ENCODE data around the gene HPX.
A peak's percentile ranks its signal among the peaks of the same experiment; 100 is the strongest.

The HPX gene, protein sequence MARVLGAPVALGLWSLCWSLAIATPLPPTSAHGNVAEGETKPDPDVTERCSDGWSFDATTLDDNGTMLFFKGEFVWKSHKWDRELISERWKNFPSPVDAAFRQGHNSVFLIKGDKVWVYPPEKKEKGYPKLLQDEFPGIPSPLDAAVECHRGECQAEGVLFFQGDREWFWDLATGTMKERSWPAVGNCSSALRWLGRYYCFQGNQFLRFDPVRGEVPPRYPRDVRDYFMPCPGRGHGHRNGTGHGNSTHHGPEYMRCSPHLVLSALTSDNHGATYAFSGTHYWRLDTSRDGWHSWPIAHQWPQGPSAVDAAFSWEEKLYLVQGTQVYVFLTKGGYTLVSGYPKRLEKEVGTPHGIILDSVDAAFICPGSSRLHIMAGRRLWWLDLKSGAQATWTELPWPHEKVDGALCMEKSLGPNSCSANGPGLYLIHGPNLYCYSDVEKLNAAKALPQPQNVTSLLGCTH

DNA sequence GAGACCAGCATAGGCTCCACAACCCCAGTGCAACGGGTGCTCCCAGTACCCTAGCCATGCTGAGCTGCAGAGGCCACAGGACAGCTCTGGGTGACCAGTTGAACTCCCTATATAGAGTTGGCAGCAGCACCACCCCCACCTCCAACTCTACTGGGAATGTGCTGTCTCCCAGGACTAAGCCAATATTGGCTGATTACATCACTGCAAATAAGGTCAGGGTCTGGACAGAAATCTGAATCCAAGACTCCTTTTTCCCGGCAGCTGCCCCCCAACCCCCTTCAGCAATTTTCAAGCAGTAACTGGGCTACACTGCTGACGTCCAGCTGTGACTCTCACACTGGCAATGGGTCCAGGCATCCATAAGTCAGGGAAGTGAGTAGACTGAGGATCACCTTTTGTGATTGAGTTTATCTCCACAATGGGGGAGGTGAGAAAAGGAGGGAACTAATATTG is at the start of gene HPX:
HPX (minus strand) TSS at position 82 of the 453 bp plus-strand sequence; CDS start at position 58, 24 bp downstream.
- DNase-seq (ENCODE audit: low read depth) = no peak

DNA sequence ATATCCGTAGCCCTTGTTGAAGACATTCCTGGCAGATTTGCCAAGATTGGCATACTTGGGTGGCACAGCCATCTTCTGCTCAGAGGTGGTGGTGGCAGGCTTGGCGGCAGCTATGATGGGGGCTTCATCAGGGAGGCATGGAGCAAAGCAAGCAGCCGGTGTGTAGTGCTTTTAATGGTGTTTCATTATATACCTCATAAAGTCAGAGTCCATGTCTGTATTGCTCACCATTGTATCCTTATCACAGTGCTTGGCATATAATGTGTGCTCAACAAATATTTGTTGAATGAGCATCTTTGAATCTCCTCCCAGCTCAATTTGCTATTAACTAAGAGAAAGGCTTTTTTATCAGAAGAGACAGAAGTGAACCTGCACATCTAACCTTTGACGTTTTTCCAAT is 48.5 kb upstream of the HPX start:
- no peak for DNase-seq (ENCODE audit: low read depth)

GRCh38 chr11:6488821-6489220 is 48.0 kb upstream of the HPX start:
- no peak for DNase-seq (ENCODE audit: low read depth)

GRCh38 chr11:6488342-6488741 is 47.6 kb upstream of the HPX start:
- no peak for DNase-seq (ENCODE audit: low read depth)

- DNase-seq (ENCODE audit: low read depth) = no peak
These were observed 46.2 kb upstream of the HPX start for GRCh38 chr11:6486938-6487337.

GRCh38 chr11:6486256-6486655 is 45.5 kb upstream of the HPX start:
- DNase-seq (ENCODE audit: low read depth) = no peak

GRCh38 chr11:6485661-6486060 is 44.9 kb upstream of the HPX start:
- no peak for DNase-seq (ENCODE audit: low read depth)

GRCh38 chr11:6483015-6483414 is 42.2 kb upstream of the HPX start:
- no peak for DNase-seq (ENCODE audit: low read depth)

DNA sequence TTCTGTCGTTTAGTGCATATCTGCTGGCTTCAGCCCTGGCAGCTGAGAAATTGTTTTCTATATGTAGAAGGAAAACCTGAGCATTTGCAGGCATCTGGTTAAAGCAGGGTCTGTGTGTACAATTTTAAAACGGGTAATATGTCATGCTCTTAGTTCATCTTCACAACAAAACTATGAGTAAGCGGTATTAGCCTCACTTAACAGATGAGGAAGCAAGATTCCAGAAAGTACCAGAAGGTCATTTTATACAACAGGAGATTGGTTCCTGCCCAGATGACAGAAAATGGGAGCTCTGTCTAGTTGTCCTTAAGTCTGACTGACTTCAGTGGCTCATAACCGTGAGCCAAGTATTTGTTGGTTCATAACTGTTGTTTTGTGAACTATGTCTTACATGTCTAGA is 41.7 kb upstream of the HPX start:
- no peak for DNase-seq (ENCODE audit: low read depth)

DNA sequence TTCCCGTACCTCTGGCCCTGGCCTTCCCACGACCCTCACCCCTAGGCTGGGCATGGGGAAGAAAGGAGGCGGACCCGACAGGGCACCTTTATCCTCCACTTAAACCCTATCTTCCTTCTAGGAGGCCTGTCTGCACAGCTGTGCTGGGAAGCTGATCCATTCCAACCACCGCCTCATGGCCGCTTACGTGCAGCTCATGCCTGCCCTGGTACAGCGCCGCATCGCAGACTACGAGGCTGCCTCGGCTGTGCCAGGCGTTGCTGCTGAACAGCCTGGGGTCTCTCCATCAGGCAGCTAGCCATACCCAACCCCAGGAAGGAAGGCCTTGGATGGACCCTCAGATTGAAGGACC is 41.1 kb upstream of the HPX start:
- no peak for DNase-seq (ENCODE audit: low read depth)

- DNase-seq (ENCODE audit: low read depth) = peak; percentile 96
These were observed 40.5 kb upstream of the HPX start, which contains the start of the genes ARFIP2 and TIMM10B for GRCh38 chr11:6481012-6481923. TSS of gene ARFIP2 (minus strand) at chr11:6481331. CDS start at chr11:6480421, 910 bp downstream. TSS of gene TIMM10B (plus strand) at chr11:6481501. CDS start at chr11:6481517, 16 bp downstream.

- no peak for DNase-seq (ENCODE audit: low read depth)
These were observed 39.6 kb upstream of the HPX start for GRCh38 chr11:6480299-6480914.

- no peak for DNase-seq (ENCODE audit: low read depth)
These were observed 35.8 kb upstream of the HPX start for GRCh38 chr11:6476571-6476970.

DNA sequence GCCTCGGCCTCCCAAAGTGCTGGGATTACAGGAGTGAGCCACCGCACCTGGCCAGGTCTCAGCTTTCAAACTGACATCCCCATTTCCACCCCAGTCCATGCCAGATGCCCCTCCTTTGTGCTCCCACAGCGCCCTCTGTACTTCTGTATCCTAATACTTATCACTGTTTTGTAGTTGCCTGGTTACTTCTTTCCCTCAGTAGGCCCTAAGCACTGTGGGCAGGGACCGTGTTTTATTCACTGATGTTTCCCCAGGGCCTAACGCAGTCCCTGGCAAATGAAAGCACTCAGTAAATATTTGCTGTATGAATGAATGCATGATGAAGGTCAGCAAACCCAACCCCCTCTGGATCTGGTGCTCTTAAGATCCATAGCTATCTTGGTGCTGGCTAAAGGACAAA is 35.1 kb upstream of the HPX start:
- no peak for DNase-seq (ENCODE audit: low read depth)

DNA sequence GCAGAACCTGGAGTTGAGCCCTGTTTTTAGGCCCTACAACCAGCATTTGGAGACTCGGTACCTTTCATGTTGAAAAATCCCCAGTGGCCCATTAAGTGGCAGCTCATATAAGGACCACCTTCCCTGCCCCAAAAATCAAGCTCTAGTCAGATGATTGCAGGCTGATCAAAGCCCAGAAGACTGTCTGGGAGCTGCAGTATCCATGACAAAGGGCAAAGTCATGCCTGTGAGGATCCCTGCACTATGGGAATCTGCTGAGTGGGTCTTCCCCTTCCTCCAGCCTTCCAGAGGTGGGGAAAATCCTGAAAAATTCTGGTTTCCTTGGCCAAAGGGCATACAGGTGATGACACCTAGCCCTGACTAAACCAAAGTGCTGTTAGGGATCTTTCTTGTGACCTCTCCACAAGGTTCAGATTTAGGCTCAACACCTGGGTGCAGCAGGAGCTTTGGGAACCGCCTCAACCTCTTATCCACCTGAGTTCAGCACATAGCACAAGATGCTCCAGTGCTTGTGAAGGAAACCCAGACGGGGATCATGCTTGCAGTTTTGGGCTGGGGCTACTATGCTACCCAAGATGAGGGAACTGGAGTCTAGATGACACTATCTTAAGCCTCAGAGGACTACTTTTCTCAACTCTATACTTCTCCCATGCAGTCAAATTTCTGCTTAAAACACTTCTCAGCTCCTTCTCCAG is 34.2 kb upstream of the HPX start:
- DNase-seq (ENCODE audit: low read depth) = no peak

DNA sequence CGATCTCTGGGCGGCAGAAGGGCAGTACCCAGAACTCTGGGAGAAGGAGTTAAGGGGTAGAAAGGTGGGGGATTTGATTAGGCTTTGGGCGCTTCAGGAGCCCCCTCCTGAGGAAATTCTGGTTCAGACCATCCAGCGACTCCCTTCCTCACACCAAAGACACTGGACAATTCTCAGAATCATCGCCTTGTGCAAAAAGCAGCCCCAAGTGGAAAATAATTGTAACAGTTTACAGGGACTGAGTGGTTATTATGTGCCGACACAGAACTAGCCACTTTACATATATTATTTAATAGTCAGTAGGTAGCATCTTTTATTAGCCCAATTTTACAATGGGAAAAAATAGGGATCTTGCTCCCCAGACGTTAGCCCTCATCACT is 33.6 kb upstream of the HPX start:
- DNase-seq (ENCODE audit: low read depth) = no peak

GRCh38 chr11:6473451-6474412 is 32.9 kb upstream of the HPX start, which contains the start of gene TRIM3:
TSS of gene TRIM3 (minus strand) at chr11:6473941. CDS start at chr11:6465695, 8,246 bp downstream.
- DNase-seq (ENCODE audit: low read depth) = peak; percentile 39

GRCh38 chr11:6472934-6473333 is 32.1 kb upstream of the HPX start:
- DNase-seq (ENCODE audit: low read depth) = no peak

DNA sequence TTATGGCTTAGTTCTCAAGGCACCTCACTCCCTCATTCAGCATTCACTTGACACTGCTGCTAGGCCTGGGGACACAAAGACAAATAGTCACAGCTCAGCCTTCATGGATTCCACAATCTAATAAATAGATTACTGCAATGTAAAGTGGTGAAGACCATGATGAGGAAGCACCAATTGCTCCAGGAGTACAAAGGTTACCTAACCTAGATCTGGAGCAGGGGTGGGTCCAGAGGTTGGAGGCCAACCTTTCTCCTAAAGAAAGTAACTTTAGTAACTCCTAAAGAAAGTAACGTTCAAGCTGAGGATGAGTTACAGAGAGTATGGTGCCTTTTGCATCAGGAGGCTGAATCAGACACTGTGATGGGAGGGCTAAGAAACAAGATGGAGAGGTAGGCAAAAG is 28.8 kb upstream of the HPX start:
- DNase-seq (ENCODE audit: low read depth) = no peak

DNA sequence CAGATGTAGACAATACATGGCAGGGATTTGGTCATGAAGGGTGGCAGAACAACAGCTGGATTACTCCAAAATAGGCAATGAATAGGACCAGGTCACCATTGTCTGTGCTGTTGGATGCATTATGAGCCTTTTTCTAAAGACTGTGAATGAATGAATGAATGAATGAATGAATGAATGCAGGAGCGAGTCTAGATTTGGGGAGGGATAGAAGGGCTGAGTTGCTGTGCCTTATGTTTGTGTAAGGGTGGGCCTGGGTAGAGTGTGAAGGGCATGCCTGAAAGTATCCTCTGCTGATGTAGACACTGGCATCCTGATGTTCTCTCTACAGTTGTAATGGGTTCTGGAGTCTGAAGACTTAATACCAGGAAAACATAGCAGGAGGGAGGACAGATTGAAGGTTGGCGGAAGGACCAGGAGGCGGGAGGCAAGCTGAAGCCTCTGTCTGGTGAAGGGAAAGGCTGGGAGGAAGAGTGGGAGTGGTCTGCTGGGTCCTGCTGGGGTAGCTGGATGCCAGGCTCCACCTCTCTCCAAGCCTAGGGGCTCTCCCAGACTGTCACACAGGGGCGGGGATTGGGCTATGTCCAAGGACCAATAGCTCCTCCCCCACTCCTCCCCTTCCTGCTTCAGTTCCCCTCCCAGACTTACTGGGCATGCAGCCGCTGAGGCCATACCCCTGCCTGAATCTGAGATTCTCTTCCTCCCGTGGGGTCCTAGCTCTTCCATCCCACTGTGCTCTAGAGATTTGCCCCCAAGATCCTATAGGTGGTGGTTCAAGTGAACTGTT is 28.1 kb upstream of the HPX start:
- DNase-seq (ENCODE audit: low read depth) = no peak
